Transverse colon (tissue), 3 donors: Measurements from ENCODE around the gene BORCS6.
A peak's percentile ranks its signal among the peaks of the same experiment; 100 is the strongest.

ENCODE experiments used
- POLR2A ChIP-seq: fragments of 450-650 bp; IDR thresholded peaks from one replicate; pipeline ENCODE4 v1.6.1; 2016; ENCODE audit warnings: antibody characterized with exemption, mild to moderate bottlenecking, moderate library complexity
- POLR2AphosphoS5 ChIP-seq, 3 donors: sonication (generic); formaldehyde crosslinking; IDR thresholded peaks; one replicate each; pipeline ENCODE4 v1.6.1; 2016; ENCODE audit warnings: antibody characterized with exemption in 3 of 3

GRCh38 chr17:8187517-8188262 is 2.3 kb downstream of the BORCS6 start:
- TF ChIP-seq POLR2A (peak; percentile 60), POLR2AphosphoS5 (IDR thresholded peaks at IDR 0.05) (peak in 2 of 3 donors; percentile 51 to 71)
